GM23338 (cell line): Measurements from ENCODE around the gene SBF1.

Experiments
- CREB1 ChIP-seq: fragments of 250-450 bp; sonication (Bioruptor Pico); IDR thresholded peaks from 2 replicates; pipeline ENCODE4 v1.5.0; 2020; ENCODE audit warnings: low read depth, mild to moderate bottlenecking, moderate library complexity
- EZH2 ChIP-seq: fragments of 200-600 bp; sonication (generic); IDR thresholded peaks from one replicate; pipeline ENCODE4 v1.8.0; 2017; ENCODE audit warnings: antibody characterized with exemption, mild to moderate bottlenecking, low read depth; ENCODE audit not compliant: unreplicated experiment
- EZH2phosphoT487 ChIP-seq: fragments of 200-600 bp; sonication (generic); IDR thresholded peaks from one replicate; pipeline ENCODE4 v1.8.1; 2018; ENCODE audit warnings: antibody characterized with exemption; ENCODE audit not compliant: unreplicated experiment
- JUNB ChIP-seq: IDR thresholded peaks from one replicate; pipeline ENCODE4 v1.6.1; 2016; ENCODE audit warnings: antibody characterized with exemption; ENCODE audit not compliant: unreplicated experiment
- NANOG ChIP-seq: IDR thresholded peaks from 2 replicates; pipeline ENCODE4 v1.6.1; 2016; ENCODE audit warnings: antibody characterized with exemption, borderline replicate concordance
- POLR2AphosphoS5 ChIP-seq: IDR thresholded peaks from 2 replicates; pipeline ENCODE4 v1.6.1; 2016; ENCODE audit warnings: antibody characterized with exemption, low read depth
- STAT1 ChIP-seq: IDR thresholded peaks from one replicate; pipeline ENCODE4 v1.6.1; 2016; ENCODE audit warnings: antibody characterized with exemption; ENCODE audit not compliant: unreplicated experiment
- ZNF114 ChIP-seq: fragments of 250-450 bp; sonication (Bioruptor Pico); IDR thresholded peaks from 2 replicates; pipeline ENCODE4 v1.5.0; 2020; ENCODE audit warnings: mild to moderate bottlenecking, moderate library complexity
- ZNF331 ChIP-seq: fragments of 250-450 bp; sonication (Bioruptor Pico); IDR thresholded peaks from 2 replicates; pipeline ENCODE4 v1.5.0; 2020; ENCODE audit warnings: low read depth, mild to moderate bottlenecking, moderate library complexity
- TF ChIP-seq, protein P1 (sequence below), 2 experiments: fragments of 200-600 bp in 1 of 2; sonication (generic) in 1 of 2; conservative IDR thresholded peaks; 2 replicates each; pipeline versions ENCODE4 v1.5.1 to v1.6.1; 2016 to 2017; ENCODE audit warnings: antibody characterized with exemption in 2 of 2, low read depth in 2 of 2, mild to moderate bottlenecking in 2 of 2, moderate library complexity in 1 of 2
- TF ChIP-seq, protein P2 (sequence below): IDR thresholded peaks from one replicate; pipeline ENCODE4 v1.6.1; 2018; ENCODE audit warnings: antibody characterized with exemption; ENCODE audit not compliant: unreplicated experiment
- TF ChIP-seq, protein P3 (sequence below): IDR thresholded peaks from 2 replicates; pipeline ENCODE4 v1.6.1; 2016; ENCODE audit warnings: antibody characterized with exemption
- TF ChIP-seq, protein P4 (sequence below): fragments of 250-450 bp; sonication (Bioruptor Pico); IDR thresholded peaks from 2 replicates; pipeline ENCODE4 v1.5.0; 2020; ENCODE audit warnings: mild to moderate bottlenecking, moderate library complexity

DNA sequence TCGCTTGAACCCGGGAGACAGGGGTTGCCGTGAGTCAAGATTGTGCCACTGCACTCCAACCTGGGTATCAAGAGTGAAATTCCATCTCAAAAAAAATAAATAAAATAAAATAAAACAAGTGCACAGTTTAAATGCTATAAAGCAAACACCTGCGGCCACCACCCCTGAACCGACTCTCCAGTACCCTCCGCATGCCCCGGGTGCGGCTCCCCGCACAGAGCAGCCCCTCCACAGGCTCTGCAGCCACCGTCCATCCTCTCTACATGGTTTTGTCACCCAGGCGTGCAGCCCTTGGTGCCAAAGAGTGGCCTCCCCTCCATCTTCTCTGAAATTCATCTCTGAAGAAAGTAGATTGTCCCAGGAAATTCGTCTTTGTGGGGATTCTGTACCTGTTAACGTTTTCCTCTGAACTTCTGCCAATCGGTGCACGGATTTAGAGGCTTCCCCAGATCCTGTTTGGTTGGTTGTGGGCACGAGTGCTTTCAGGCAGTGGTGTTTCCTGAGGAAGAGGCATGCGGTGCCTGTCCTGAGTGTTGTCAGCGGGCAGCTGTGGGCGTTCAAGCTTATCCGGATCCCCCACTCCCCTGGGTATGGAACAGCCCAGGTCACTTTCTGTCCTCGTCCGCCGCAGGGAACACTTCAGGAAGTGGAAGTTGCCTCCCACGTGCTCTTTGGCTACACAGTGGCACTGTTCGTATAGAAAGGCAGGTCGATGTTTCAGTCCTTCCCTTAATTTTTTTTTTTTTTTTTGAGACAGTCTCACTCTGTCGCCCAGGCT is 15.9 kb upstream of the SBF1 start:
- TF ChIP-seq, protein P1, sequence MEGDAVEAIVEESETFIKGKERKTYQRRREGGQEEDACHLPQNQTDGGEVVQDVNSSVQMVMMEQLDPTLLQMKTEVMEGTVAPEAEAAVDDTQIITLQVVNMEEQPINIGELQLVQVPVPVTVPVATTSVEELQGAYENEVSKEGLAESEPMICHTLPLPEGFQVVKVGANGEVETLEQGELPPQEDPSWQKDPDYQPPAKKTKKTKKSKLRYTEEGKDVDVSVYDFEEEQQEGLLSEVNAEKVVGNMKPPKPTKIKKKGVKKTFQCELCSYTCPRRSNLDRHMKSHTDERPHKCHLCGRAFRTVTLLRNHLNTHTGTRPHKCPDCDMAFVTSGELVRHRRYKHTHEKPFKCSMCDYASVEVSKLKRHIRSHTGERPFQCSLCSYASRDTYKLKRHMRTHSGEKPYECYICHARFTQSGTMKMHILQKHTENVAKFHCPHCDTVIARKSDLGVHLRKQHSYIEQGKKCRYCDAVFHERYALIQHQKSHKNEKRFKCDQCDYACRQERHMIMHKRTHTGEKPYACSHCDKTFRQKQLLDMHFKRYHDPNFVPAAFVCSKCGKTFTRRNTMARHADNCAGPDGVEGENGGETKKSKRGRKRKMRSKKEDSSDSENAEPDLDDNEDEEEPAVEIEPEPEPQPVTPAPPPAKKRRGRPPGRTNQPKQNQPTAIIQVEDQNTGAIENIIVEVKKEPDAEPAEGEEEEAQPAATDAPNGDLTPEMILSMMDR (conservative IDR thresholded peaks at IDR 0.05; ENCODE audit: low read depth in 2 of 2), result no peak
- no peak for TF ChIP-seq EZH2
- TF ChIP-seq EZH2phosphoT487, result no peak
- TF ChIP-seq, protein P2, sequence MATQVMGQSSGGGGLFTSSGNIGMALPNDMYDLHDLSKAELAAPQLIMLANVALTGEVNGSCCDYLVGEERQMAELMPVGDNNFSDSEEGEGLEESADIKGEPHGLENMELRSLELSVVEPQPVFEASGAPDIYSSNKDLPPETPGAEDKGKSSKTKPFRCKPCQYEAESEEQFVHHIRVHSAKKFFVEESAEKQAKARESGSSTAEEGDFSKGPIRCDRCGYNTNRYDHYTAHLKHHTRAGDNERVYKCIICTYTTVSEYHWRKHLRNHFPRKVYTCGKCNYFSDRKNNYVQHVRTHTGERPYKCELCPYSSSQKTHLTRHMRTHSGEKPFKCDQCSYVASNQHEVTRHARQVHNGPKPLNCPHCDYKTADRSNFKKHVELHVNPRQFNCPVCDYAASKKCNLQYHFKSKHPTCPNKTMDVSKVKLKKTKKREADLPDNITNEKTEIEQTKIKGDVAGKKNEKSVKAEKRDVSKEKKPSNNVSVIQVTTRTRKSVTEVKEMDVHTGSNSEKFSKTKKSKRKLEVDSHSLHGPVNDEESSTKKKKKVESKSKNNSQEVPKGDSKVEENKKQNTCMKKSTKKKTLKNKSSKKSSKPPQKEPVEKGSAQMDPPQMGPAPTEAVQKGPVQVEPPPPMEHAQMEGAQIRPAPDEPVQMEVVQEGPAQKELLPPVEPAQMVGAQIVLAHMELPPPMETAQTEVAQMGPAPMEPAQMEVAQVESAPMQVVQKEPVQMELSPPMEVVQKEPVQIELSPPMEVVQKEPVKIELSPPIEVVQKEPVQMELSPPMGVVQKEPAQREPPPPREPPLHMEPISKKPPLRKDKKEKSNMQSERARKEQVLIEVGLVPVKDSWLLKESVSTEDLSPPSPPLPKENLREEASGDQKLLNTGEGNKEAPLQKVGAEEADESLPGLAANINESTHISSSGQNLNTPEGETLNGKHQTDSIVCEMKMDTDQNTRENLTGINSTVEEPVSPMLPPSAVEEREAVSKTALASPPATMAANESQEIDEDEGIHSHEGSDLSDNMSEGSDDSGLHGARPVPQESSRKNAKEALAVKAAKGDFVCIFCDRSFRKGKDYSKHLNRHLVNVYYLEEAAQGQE, result no peak
- TF ChIP-seq STAT1, result no peak
- no peak for TF ChIP-seq POLR2AphosphoS5
- no peak for TF ChIP-seq CREB1 (CRISPR knock-in tag)
- no peak for TF ChIP-seq NANOG
- TF ChIP-seq JUNB, result no peak
- TF ChIP-seq, protein P3, sequence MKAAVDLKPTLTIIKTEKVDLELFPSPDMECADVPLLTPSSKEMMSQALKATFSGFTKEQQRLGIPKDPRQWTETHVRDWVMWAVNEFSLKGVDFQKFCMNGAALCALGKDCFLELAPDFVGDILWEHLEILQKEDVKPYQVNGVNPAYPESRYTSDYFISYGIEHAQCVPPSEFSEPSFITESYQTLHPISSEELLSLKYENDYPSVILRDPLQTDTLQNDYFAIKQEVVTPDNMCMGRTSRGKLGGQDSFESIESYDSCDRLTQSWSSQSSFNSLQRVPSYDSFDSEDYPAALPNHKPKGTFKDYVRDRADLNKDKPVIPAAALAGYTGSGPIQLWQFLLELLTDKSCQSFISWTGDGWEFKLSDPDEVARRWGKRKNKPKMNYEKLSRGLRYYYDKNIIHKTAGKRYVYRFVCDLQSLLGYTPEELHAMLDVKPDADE, result no peak
- TF ChIP-seq ZNF331 (CRISPR knock-in tag), result no peak
- no peak for TF ChIP-seq ZNF114 (CRISPR knock-in tag)
- TF ChIP-seq, protein P4, sequence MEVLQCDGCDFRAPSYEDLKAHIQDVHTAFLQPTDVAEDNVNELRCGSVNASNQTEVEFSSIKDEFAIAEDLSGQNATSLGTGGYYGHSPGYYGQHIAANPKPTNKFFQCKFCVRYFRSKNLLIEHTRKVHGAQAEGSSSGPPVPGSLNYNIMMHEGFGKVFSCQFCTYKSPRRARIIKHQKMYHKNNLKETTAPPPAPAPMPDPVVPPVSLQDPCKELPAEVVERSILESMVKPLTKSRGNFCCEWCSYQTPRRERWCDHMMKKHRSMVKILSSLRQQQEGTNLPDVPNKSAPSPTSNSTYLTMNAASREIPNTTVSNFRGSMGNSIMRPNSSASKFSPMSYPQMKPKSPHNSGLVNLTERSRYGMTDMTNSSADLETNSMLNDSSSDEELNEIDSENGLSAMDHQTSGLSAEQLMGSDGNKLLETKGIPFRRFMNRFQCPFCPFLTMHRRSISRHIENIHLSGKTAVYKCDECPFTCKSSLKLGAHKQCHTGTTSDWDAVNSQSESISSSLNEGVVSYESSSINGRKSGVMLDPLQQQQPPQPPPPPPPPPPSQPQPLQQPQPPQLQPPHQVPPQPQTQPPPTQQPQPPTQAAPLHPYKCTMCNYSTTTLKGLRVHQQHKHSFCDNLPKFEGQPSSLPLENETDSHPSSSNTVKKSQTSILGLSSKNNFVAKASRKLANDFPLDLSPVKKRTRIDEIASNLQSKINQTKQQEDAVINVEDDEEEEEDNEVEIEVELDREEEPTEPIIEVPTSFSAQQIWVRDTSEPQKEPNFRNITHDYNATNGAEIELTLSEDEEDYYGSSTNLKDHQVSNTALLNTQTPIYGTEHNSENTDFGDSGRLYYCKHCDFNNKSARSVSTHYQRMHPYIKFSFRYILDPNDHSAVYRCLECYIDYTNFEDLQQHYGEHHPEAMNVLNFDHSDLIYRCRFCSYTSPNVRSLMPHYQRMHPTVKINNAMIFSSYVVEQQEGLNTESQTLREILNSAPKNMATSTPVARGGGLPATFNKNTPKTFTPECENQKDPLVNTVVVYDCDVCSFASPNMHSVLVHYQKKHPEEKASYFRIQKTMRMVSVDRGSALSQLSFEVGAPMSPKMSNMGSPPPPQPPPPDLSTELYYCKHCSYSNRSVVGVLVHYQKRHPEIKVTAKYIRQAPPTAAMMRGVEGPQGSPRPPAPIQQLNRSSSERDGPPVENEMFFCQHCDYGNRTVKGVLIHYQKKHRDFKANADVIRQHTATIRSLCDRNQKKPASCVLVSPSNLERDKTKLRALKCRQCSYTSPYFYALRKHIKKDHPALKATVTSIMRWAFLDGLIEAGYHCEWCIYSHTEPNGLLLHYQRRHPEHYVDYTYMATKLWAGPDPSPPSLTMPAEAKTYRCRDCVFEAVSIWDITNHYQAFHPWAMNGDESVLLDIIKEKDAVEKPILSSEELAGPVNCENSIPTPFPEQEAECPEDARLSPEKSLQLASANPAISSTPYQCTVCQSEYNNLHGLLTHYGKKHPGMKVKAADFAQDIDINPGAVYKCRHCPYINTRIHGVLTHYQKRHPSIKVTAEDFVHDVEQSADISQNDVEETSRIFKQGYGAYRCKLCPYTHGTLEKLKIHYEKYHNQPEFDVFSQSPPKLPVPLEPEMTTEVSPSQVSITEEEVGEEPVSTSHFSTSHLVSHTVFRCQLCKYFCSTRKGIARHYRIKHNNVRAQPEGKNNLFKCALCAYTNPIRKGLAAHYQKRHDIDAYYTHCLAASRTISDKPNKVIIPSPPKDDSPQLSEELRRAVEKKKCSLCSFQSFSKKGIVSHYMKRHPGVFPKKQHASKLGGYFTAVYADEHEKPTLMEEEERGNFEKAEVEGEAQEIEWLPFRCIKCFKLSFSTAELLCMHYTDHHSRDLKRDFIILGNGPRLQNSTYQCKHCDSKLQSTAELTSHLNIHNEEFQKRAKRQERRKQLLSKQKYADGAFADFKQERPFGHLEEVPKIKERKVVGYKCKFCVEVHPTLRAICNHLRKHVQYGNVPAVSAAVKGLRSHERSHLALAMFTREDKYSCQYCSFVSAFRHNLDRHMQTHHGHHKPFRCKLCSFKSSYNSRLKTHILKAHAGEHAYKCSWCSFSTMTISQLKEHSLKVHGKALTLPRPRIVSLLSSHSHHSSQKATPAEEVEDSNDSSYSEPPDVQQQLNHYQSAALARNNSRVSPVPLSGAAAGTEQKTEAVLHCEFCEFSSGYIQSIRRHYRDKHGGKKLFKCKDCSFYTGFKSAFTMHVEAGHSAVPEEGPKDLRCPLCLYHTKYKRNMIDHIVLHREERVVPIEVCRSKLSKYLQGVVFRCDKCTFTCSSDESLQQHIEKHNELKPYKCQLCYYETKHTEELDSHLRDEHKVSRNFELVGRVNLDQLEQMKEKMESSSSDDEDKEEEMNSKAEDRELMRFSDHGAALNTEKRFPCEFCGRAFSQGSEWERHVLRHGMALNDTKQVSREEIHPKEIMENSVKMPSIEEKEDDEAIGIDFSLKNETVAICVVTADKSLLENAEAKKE (CRISPR knock-in tag), result no peak
